Lung (tissue), 12 donors: ENCODE results near the gene EFCAB5. TPM values are rescaled to one million over a fixed set of nuclear protein-coding genes. Genes with fewer than 3 reads are reported as not detected.

ENCODE experiments used
- ATAC-seq: fragments of 200-7000 bp; cut with Tn5 transposase; one replicate; pipeline ENCODE4 v1.9.1; 2020; ENCODE audit warnings: moderate number of reproducible peaks; ENCODE audit not compliant: insufficient read depth, low FRiP score
- DNase-seq, 3 donors: peaks; one replicate each; pipeline ENCODE4 v3.0.0-alpha.2; 2013 to 2017
- H3K27ac ChIP-seq, 2 donors: one replicate each; pipeline ENCODE4 v1.5.1; 2013; ENCODE audit warnings: mild to moderate bottlenecking in 2 of 2, moderate library complexity in 2 of 2, control low read depth in 1 of 2, inconsistent platforms in 1 of 2, low read depth in 1 of 2, low read length in 1 of 2
- H3K27me3 ChIP-seq, 3 donors: one replicate each; pipeline ENCODE4 v1.5.1; 2013; ENCODE audit warnings: low read length in 2 of 3; ENCODE audit not compliant: control insufficient read depth in 3 of 3, insufficient read depth in 3 of 3
- H3K36me3 ChIP-seq, 4 donors: one replicate each; pipeline ENCODE4 v1.5.1; 2013; ENCODE audit warnings: low read length in 4 of 4, mild to moderate bottlenecking in 1 of 4, moderate library complexity in 1 of 4; ENCODE audit not compliant: control insufficient read depth in 4 of 4, insufficient read depth in 4 of 4
- H3K4me1 ChIP-seq, 5 donors: one replicate each; pipeline ENCODE4 v1.5.1; 2013; ENCODE audit warnings: low read length in 5 of 5, mild to moderate bottlenecking in 2 of 5, moderate library complexity in 1 of 5; ENCODE audit not compliant: control insufficient read depth in 5 of 5, insufficient read depth in 5 of 5
- H3K4me3 ChIP-seq: one replicate; pipeline ENCODE4 v1.5.1; 2013; ENCODE audit warnings: mild to moderate bottlenecking, control low read depth, moderate library complexity
- H3K9ac ChIP-seq, 2 donors: one replicate each; pipeline ENCODE4 v1.5.1; 2013; ENCODE audit warnings: low read length in 2 of 2, control low read depth in 1 of 2; ENCODE audit not compliant: insufficient read depth in 1 of 2
- H3K9me3 ChIP-seq, 4 donors: one replicate each; pipeline ENCODE4 v1.5.1; 2013; ENCODE audit warnings: low read length in 3 of 4, mild to moderate bottlenecking in 1 of 4, moderate library complexity in 1 of 4; ENCODE audit not compliant: control insufficient read depth in 4 of 4, insufficient read depth in 3 of 4
- WGBS, 2 donors: extraction: QIAGEN DNeasy Blood & Tissue Kit; methylation state at CpG; one replicate each; pipeline ENCODE4 v1.1.7; 2013; 5-methylcytosine and 5-hydroxymethylcytosine counted together
- polyA plus RNA-seq, 2 donors: library from polyadenylated mRNA; stranded (reverse); fragments of 200-250 nt; gene quantifications; one replicate each; pipeline ENCODE4 v1.2.1, GENCODE V29; 2013
- total RNA-seq, 2 donors: library from RNA; depleted of rRNA in 1 of 2; stranded (reverse); fragments of >200 nt in 1 of 2; gene quantifications; one replicate each; pipeline ENCODE4 v1.2.1, GENCODE V29; 2014 to 2021
- TF ChIP-seq, protein P1 (sequence below): IDR thresholded peaks from 2 replicates; pipeline ENCODE4 v1.5.1; 2012; ENCODE audit warnings: mild to moderate bottlenecking; ENCODE audit errors: control extremely low read depth, extremely low read depth
- donor health status: control.
- donor health status: control.
- donor health status: Bipolar disorder and iron deficiency.
- donor health status: healthy.
- donor health status: DM: yes; HTN: yes; CAD: no.

Gene EFCAB5
- total and polyA plus RNA-seq, 4 donors: 0.09 to 2.2 (median 0.42) TPM

DNA sequence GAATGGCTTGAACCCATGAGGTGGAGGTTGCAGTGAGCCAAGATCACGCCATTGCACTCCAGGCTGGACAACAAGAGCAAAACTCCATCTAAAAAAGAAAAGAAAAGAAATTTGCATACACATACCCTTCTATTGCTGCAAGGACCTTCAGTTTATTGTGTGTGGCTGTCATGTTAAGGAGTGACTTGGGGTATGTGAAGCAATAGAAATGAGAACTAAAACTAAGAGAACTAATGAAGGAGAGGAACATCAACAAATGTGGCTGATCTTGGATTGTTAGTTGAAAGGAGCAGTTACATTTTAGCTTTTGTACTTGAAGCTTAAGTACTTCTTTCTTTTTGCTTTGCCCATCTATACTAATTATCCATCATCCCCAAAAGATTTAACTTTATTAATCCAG lies 162.5 kb downstream of the EFCAB5 start:
- no peaks in the 10 kb centered on the region for H3K9me3 ChIP-seq
- TF ChIP-seq, protein P1, sequence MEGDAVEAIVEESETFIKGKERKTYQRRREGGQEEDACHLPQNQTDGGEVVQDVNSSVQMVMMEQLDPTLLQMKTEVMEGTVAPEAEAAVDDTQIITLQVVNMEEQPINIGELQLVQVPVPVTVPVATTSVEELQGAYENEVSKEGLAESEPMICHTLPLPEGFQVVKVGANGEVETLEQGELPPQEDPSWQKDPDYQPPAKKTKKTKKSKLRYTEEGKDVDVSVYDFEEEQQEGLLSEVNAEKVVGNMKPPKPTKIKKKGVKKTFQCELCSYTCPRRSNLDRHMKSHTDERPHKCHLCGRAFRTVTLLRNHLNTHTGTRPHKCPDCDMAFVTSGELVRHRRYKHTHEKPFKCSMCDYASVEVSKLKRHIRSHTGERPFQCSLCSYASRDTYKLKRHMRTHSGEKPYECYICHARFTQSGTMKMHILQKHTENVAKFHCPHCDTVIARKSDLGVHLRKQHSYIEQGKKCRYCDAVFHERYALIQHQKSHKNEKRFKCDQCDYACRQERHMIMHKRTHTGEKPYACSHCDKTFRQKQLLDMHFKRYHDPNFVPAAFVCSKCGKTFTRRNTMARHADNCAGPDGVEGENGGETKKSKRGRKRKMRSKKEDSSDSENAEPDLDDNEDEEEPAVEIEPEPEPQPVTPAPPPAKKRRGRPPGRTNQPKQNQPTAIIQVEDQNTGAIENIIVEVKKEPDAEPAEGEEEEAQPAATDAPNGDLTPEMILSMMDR: no peak
- no peak for DNase-seq
- H3K27ac ChIP-seq: no peak overlapping the region
- no peak overlapping the region for H3K4me3 ChIP-seq
- H3K4me1 ChIP-seq: peaks cover 0 to 4% (median 0%) of the 10 kb centered on the region in 5 donors
- H3K9ac ChIP-seq: no peak overlapping the region
- no peak for ATAC-seq
- WGBS, 2 donors: 81 to 87% methylated on average over 1 of the region's 1 CpG
- H3K27me3 ChIP-seq: peaks cover 0 to 5% (median under 1%) of the 10 kb centered on the region in 3 donors
- H3K36me3 ChIP-seq: no peaks in the 10 kb centered on the region

DNA sequence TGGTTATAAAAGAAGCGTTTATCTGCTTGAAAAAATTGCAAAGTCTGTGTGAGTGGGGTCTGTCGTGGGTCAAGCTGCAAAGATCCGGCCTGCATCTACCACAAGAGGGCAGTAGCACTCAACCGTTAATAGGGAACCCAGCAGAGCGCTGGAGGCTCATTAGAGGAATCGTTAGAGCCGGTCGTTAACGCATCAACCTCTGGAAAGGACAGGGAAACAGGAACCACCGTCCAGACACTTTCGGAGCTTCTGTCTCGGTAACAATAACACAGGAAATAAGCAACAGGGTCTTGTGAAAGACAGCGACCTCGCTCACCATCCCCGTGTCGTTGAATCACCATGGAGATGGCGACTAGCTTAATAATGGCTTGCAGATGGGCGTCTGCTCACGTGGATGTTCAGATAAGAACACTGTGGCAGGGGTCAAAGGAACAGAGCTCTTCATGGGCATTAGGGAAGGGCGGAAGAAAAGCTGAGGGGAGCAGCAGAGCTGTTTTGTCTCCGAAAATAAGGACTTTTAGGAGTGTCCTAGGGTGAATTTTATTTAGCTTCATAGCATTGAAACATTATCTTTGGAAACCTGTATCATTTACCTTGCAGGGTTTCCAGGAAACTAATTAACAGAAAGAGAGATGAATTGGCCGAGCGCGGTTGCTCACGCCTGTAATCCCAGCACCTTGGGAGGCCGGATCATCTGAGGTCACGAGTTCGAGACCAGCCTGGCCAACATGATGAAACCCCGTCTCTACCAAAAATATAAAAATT lies 163.3 kb downstream of the EFCAB5 start:
- TF ChIP-seq, protein P1: peak; percentile 92
- DNase-seq: peak; percentile 81 to 90 (median 88)
- Histone ChIP-seq H3K9ac (peak overlapping the region in 1 of 2 donors; percentile 77), H3K36me3 (no peaks in the 10 kb centered on the region), H3K4me1 (peaks cover 0 to 4% (median 0%) of the 10 kb centered on the region in 5 donors), H3K4me3 (no peak overlapping the region), H3K27me3 (peaks cover 0 to 5% (median 3%) of the 10 kb centered on the region in 3 donors), H3K9me3 (no peaks in the 10 kb centered on the region), H3K27ac (peak overlapping the region in 1 of 2 donors; percentile 24)
- ATAC-seq: peak; percentile 96
- WGBS, 2 donors: 22 to 25% methylated on average over 29 of the region's 29 CpGs

DNA sequence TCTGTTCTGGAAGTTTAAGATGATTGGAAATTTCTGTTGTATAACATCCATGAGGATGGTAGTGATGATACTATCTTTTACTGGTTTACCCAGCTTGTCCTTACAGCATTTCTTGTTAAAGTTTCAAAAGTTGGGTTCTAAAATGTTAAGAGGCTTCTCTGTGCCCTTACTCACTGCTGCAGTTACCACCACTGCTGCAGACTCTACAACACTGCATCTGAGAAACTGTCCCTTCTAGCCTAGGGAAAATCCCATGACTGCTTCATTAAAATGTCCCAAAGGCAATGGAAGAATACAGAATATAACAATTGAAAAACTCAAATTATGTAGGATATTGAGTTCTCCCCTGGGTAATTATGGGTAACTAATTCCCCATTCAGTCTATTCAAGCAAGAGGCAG lies 171.4 kb downstream of the EFCAB5 start:
- Histone ChIP-seq H3K9me3 (no peaks in the 10 kb centered on the region), H3K4me3 (no peak overlapping the region), H3K27me3 (peaks cover 0 to 3% (median under 1%) of the 10 kb centered on the region in 3 donors), H3K4me1 (peaks cover 0 to 1% (median 0%) of the 10 kb centered on the region in 5 donors), H3K36me3 (no peaks in the 10 kb centered on the region), H3K9ac (no peak overlapping the region), H3K27ac (no peak overlapping the region)
- no peak for DNase-seq
- TF ChIP-seq, protein P1: no peak
- no peak for ATAC-seq
